H1 (cell line): ENCODE data around the gene PRRT1B. TPM values are rescaled to one million over a fixed set of nuclear protein-coding genes. Genes with fewer than 3 reads are reported as not detected.
"Not testable (repeated sequence)": the region's sequence is repeated elsewhere in the genome, so short reads cannot be mapped to it uniquely, and the experiment has no call there.

Source experiments
- CTCF ChIA-PET: fragments of 300-600 bp; sonication (Branson Sonifier 250); formaldehyde crosslinking; loops from one replicate; lab custom pipeline; 2021; ENCODE audit not compliant: partially characterized antibody; lab: Charles Lee
- POLR2A ChIA-PET: fragments of 300-600 bp; sonication (Branson Sonifier 250); formaldehyde crosslinking; loops from one replicate; lab custom pipeline; 2021; ENCODE audit warnings: inconsistent platforms; ENCODE audit not compliant: partially characterized antibody; lab: Charles Lee
- DNase-seq, 2 experiments: peaks; one replicate each; pipeline versions ENCODE4 v3.0.0 to v3.0.0-alpha.2; 2010 to 2022; ENCODE audit warnings: low spot score in 2 of 2, low read depth in 1 of 2, mixed read lengths in 1 of 2
- FAIRE-seq: peaks from 2 replicates; lab custom pipeline; 2011; peaks lifted over from hg19 to GRCh38; lab: Jason Lieb, UNC
- H2AFZ ChIP-seq: 2 replicates; pipeline ENCODE4 v1.8.1; 2012; ENCODE audit warnings: low read length, inconsistent platforms
- H2AK5ac ChIP-seq: 2 replicates; pipeline ENCODE4 v1.6.1; 2013; ENCODE audit warnings: low read depth, low read length
- H2BK120ac ChIP-seq: replicated peaks from 2 replicates; pipeline ENCODE3; 2013; ENCODE audit warnings: low read depth, low read length, inconsistent platforms
- H2BK12ac ChIP-seq: 2 replicates; pipeline ENCODE4 v1.6.1; 2013; ENCODE audit warnings: low read depth, low read length
- H2BK15ac ChIP-seq: 2 replicates; pipeline ENCODE4 v1.6.1; 2013; ENCODE audit warnings: low read length
- H2BK20ac ChIP-seq: 2 replicates; pipeline ENCODE4 v1.6.1; 2013; ENCODE audit warnings: low read length
- H2BK5ac ChIP-seq: 2 replicates; pipeline ENCODE4 v1.6.1; 2013; ENCODE audit warnings: low read depth, low read length
- H3K14ac ChIP-seq: 2 replicates; pipeline ENCODE4 v1.6.1; 2013; ENCODE audit warnings: inconsistent platforms; ENCODE audit not compliant: insufficient read length
- H3K18ac ChIP-seq: 2 replicates; pipeline ENCODE4 v1.6.1; 2013; ENCODE audit warnings: low read length; ENCODE audit errors: extremely low read depth
- H3K23ac ChIP-seq: 2 replicates; pipeline ENCODE4 v1.6.1; 2013; ENCODE audit warnings: inconsistent platforms; ENCODE audit not compliant: insufficient read length
- H3K23me2 ChIP-seq: 2 replicates; pipeline ENCODE4 v1.6.1; 2013; ENCODE audit warnings: low read depth, low read length
- H3K27ac ChIP-seq: 2 replicates; pipeline ENCODE4 v1.6.1; 2011; ENCODE audit warnings: low read depth, low read length, inconsistent platforms
- H3K27me3 ChIP-seq, 4 experiments: replicated peaks in 1 of 4; 1 replicate in 1 of 4; 2 replicates in 3 of 4; pipeline versions ENCODE4 v1.6.1 to v1.8.1; 2011 to 2013; ENCODE audit warnings: low read length in 3 of 4, mild to moderate bottlenecking in 3 of 4, inconsistent platforms in 2 of 4, mixed read lengths in 2 of 4, moderate library complexity in 1 of 4; ENCODE audit not compliant: control insufficient read depth in 3 of 4, insufficient read depth in 3 of 4; ENCODE audit errors: extremely low read depth in 1 of 4
- H3K36me3 ChIP-seq, 4 experiments: 2 replicates each; pipeline versions ENCODE4 v1.6.1 to v1.8.1; 2011 to 2013; ENCODE audit warnings: mild to moderate bottlenecking in 4 of 4, low read length in 3 of 4, moderate library complexity in 2 of 4, control low read depth in 1 of 4, inconsistent platforms in 1 of 4; ENCODE audit not compliant: insufficient read depth in 4 of 4, control insufficient read depth in 2 of 4
- H3K4ac ChIP-seq: replicated peaks from 2 replicates; pipeline ENCODE3; 2013; ENCODE audit warnings: low read length, low read depth, mixed read lengths, inconsistent platforms; ENCODE audit not compliant: insufficient read length
- H3K4me1 ChIP-seq, 4 experiments: replicated peaks in 1 of 4; 1 replicate in 1 of 4; 2 replicates in 3 of 4; pipeline versions ENCODE4 v1.6.1 to v1.8.1; 2011 to 2013; ENCODE audit warnings: low read length in 3 of 4, inconsistent platforms in 2 of 4, mixed read lengths in 1 of 4; ENCODE audit not compliant: insufficient read depth in 4 of 4, control insufficient read depth in 3 of 4
- H3K4me2 ChIP-seq, 2 experiments: 2 replicates each; pipeline versions ENCODE4 v1.6.1 to v1.8.1; 2011 to 2013; ENCODE audit warnings: low read depth in 2 of 2, low read length in 2 of 2, control low read depth in 1 of 2, inconsistent platforms in 1 of 2, mild to moderate bottlenecking in 1 of 2; ENCODE audit not compliant: insufficient read depth in 1 of 2
- H3K4me3 ChIP-seq, 4 experiments: fragments of 200-600, 300-600 bp in 1 of 4; sonication (generic), shearing (Covaris generic), sonication (Bioruptor Twin) in 1 of 4; 2 replicates each; pipeline versions ENCODE4 v1.5.1 to v1.8.1; 2011 to 2016; ENCODE audit warnings: low read length in 4 of 4, low read depth in 3 of 4, control low read depth in 2 of 4, inconsistent platforms in 2 of 4, mild to moderate bottlenecking in 2 of 4, mixed read lengths in 1 of 4, moderate library complexity in 1 of 4; ENCODE audit not compliant: insufficient read depth in 2 of 4; ENCODE audit errors: extremely low read depth in 1 of 4
- H3K56ac ChIP-seq: replicated peaks from 2 replicates; pipeline ENCODE3; 2013; ENCODE audit warnings: low read depth, mild to moderate bottlenecking, mixed read lengths, low read length, inconsistent platforms; ENCODE audit not compliant: insufficient read length
- H3K79me1 ChIP-seq: 2 replicates; pipeline ENCODE4 v1.6.1; 2013; ENCODE audit warnings: low read depth, low read length, control low read depth
- H3K79me2 ChIP-seq, 2 experiments: 2 replicates each; pipeline versions ENCODE4 v1.6.1 to v1.8.1; 2012 to 2013; ENCODE audit warnings: low read length in 2 of 2, mild to moderate bottlenecking in 2 of 2, inconsistent platforms in 1 of 2; ENCODE audit not compliant: insufficient read depth in 2 of 2, control insufficient read depth in 1 of 2
- H3K9ac ChIP-seq, 4 experiments: replicated peaks in 1 of 4; 1 replicate in 1 of 4; 2 replicates in 3 of 4; pipeline versions ENCODE4 v1.6.1 to v1.8.1; 2011 to 2013; ENCODE audit warnings: low read depth in 3 of 4, low read length in 3 of 4, control low read depth in 2 of 4, mild to moderate bottlenecking in 2 of 4, moderate library complexity in 2 of 4, inconsistent platforms in 1 of 4; ENCODE audit errors: extremely low read depth in 1 of 4
- H3K9me3 ChIP-seq, 2 experiments: 2 replicates each; pipeline versions ENCODE4 v1.6.1 to v1.8.1; 2012 to 2013; ENCODE audit warnings: mild to moderate bottlenecking in 2 of 2, moderate library complexity in 2 of 2, control low read depth in 1 of 2, inconsistent platforms in 1 of 2, low read depth in 1 of 2, low read length in 1 of 2, mixed read lengths in 1 of 2; ENCODE audit not compliant: insufficient read depth in 2 of 2
- H4K20me1 ChIP-seq, 2 experiments: replicated peaks in 1 of 2; 2 replicates each; pipeline versions ENCODE3 to v1.8.1; 2011 to 2013; ENCODE audit warnings: inconsistent platforms in 2 of 2, low read length in 2 of 2, mild to moderate bottlenecking in 1 of 2; ENCODE audit not compliant: insufficient read depth in 2 of 2, control insufficient read depth in 1 of 2
- H4K5ac ChIP-seq: 2 replicates; pipeline ENCODE4 v1.6.1; 2013; ENCODE audit warnings: low read length, low read depth, mixed read lengths, inconsistent platforms; ENCODE audit not compliant: insufficient read length
- H4K8ac ChIP-seq: 2 replicates; pipeline ENCODE4 v1.8.0; 2013; ENCODE audit warnings: mild to moderate bottlenecking, moderate library complexity, low read length, inconsistent platforms; ENCODE audit not compliant: insufficient read depth; ENCODE audit errors: extremely low read depth
- H4K91ac ChIP-seq: replicated peaks from 2 replicates; pipeline ENCODE3; 2013; ENCODE audit warnings: low read length, mixed read lengths, inconsistent platforms; ENCODE audit not compliant: insufficient read length
- EGR1 ChIP-seq: IDR thresholded peaks from 2 replicates; pipeline ENCODE4 v1.6.1; 2011; ENCODE audit warnings: low read depth, low read length, borderline replicate concordance
- WGBS, 2 experiments: shearing (Covaris generic) in 1 of 2; methylation state at CpG; one replicate each; pipeline versions ENCODE4 v1.1.6 to v1.1.7; 2013 to 2015; ENCODE audit warnings: low lambda C conversion rate in 2 of 2, mixed read lengths in 2 of 2, inconsistent platforms in 1 of 2, low coverage in 1 of 2, missing lambda C conversion rate in 1 of 2; ENCODE audit not compliant: insufficient replicate concordance in 2 of 2, insufficient coverage in 1 of 2, insufficient read length in 1 of 2; ENCODE audit errors: extremely low coverage in 1 of 2, missing lambda C conversion rate in 1 of 2; 5-methylcytosine and 5-hydroxymethylcytosine counted together
- polyA plus RNA-seq, 7 experiments: library from polyadenylated mRNA; depleted of rRNA in 3 of 7; stranded (reverse) in 5 of 7; unstranded in 2 of 7; fragments of >200 nt in 5 of 7; fragments of 200-250 nt in 2 of 7; gene quantifications; 1 replicate in 5 of 7; 2 replicates in 1 of 7; 4 replicates in 1 of 7; pipeline versions ENCODE4 v1.2.1 to v1.2.3, GENCODE V29; 2011 to 2013; ENCODE audit warnings: missing spikeins in 2 of 7, mixed read lengths in 2 of 7
- total RNA-seq: library from RNA; stranded (reverse); fragmentation: NEBNext Ultra II Directional; extraction: Animal tissue kit (Norgen Biotek cat#: 25700); gene quantifications from 2 replicates; pipeline ENCODE4 v1.2.1, GENCODE V29; 2021

PRRT1B gene
- total and polyA plus RNA-seq, 2 of the 8 experiments (the other 6 are each of a cell fraction or from before 2014, with no cell fraction given): 0.30 to 1.2 TPM

DNA sequence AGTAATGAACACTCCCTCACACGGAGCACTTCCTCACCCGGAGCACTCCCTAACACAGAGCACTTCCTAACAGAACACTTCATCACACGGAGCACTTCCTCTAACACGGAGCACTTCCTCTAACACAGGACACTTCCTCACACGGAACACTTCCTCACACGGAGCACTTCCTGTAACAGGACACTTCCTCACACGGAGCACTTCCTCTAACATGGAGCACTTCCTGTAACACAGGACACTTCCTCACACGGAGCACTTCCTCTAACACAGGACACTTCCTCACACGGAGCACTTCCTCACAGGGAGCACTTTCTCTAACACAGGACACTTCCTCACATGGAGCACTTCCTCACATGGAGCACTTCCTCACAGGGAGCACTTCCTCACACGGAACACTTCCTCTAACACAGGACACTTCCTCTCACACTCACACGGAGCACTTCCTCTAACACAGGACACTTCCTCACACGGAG, 29.7 kb upstream of the PRRT1B start:
- H3K4ac ChIP-seq, H2AFZ ChIP-seq, H2BK5ac ChIP-seq, H4K20me1 ChIP-seq, H3K79me1 ChIP-seq, H2BK15ac ChIP-seq, H3K23ac ChIP-seq, H3K9ac ChIP-seq, H3K27ac ChIP-seq, H3K9me3 ChIP-seq, FAIRE-seq, H3K23me2 ChIP-seq, H3K18ac ChIP-seq, DNase-seq, H2AK5ac ChIP-seq, H3K4me3 ChIP-seq, H3K14ac ChIP-seq, H4K5ac ChIP-seq, H3K27me3 ChIP-seq, H3K56ac ChIP-seq, H4K8ac ChIP-seq, H2BK120ac ChIP-seq, H3K4me1 ChIP-seq, H3K79me2 ChIP-seq, H4K91ac ChIP-seq, H2BK12ac ChIP-seq, H2BK20ac ChIP-seq, H3K4me2 ChIP-seq, CTCF ChIA-PET: not testable (repeated sequence)
- POLR2A ChIA-PET: interaction anchor here (2.7 to 3.8 kb wide), 2 partner anchors 7 to 11 kb away, joined by 12 to 24 read pairs; no protein-coding TSS in a partner anchor
- peak; percentile 57 for TF ChIP-seq EGR1
- WGBS, 2 experiments: 93% methylated on average over 10 of the region's 12 CpGs; no CpG with 5 or more reads in 1 of the 2 experiments
- peaks cover 21 to 70% (median 49%) of the 10 kb centered on the region in 4 experiments for H3K36me3 ChIP-seq
